Endothelial cell (in vitro differentiated cells): ENCODE results near the gene PAEP. TPM values are rescaled to one million over a fixed set of nuclear protein-coding genes. Genes with fewer than 3 reads are reported as not detected.

ENCODE experiments used
- DNase-seq: peaks from one replicate; pipeline ENCODE4 v3.0.0; 2021; ENCODE audit warnings: low spot score
- H3K27ac Mint-ChIP-seq: one replicate; pipeline ENCODE4 v1.8.0; 2021; ENCODE audit warnings: mixed read lengths, inconsistent platforms; ENCODE audit not compliant: unreplicated experiment
- H3K27me3 Mint-ChIP-seq: one replicate; pipeline ENCODE4 v1.8.0; 2021; ENCODE audit warnings: mild to moderate bottlenecking, moderate library complexity, mixed read lengths, inconsistent platforms; ENCODE audit not compliant: unreplicated experiment
- H3K36me3 Mint-ChIP-seq: one replicate; pipeline ENCODE4 v1.8.0; 2021; ENCODE audit warnings: mild to moderate bottlenecking, low read depth, mixed read lengths, inconsistent platforms; ENCODE audit not compliant: unreplicated experiment
- H3K4me1 Mint-ChIP-seq: one replicate; pipeline ENCODE4 v1.8.0; 2021; ENCODE audit warnings: mild to moderate bottlenecking, mixed read lengths, inconsistent platforms; ENCODE audit not compliant: unreplicated experiment
- H3K4me3 Mint-ChIP-seq: one replicate; pipeline ENCODE4 v1.8.0; 2021; ENCODE audit warnings: mild to moderate bottlenecking, mixed read lengths, inconsistent platforms; ENCODE audit not compliant: unreplicated experiment
- H3K9me3 Mint-ChIP-seq: one replicate; pipeline ENCODE4 v1.8.0; 2021; ENCODE audit warnings: mixed read lengths, inconsistent platforms; ENCODE audit not compliant: unreplicated experiment
- CTCF ChIP-seq: fragments of 200-600 bp; sonication (generic); IDR thresholded peaks from one replicate; pipeline ENCODE4 v1.5.0; 2021; ENCODE audit warnings: antibody characterized with exemption; ENCODE audit not compliant: unreplicated experiment
- total RNA-seq: library from RNA; stranded (reverse); fragmentation: NEBNext Ultra II Directional; extraction: Animal tissue kit (Norgen Biotek cat#: 25700); gene quantifications from one replicate; pipeline ENCODE4 v1.2.1, GENCODE V29; 2021; ENCODE audit not compliant: unreplicated experiment

The PAEP gene
- total RNA-seq, 1 donor from 2014 or later, result not detected

GRCh38 chr9:135522931-135523330, 38.6 kb upstream of the PAEP start:
- no peak for DNase-seq
- H3K9me3 Mint-ChIP-seq, result no peaks in the 10 kb centered on the region
- no peak overlapping the region for H3K27ac Mint-ChIP-seq
- no peak overlapping the region for H3K4me3 Mint-ChIP-seq
- no peak for TF ChIP-seq CTCF
- H3K36me3 Mint-ChIP-seq, result no peaks in the 10 kb centered on the region
- no peaks in the 10 kb centered on the region for H3K27me3 Mint-ChIP-seq
- H3K4me1 Mint-ChIP-seq, result peaks cover 4% of the 10 kb centered on the region

- Mint-ChIP-seq H3K4me1 (peaks cover 4% of the 10 kb centered on the region), H3K4me3 (no peak overlapping the region), H3K27ac (no peak overlapping the region), H3K9me3 (no peaks in the 10 kb centered on the region), H3K27me3 (no peaks in the 10 kb centered on the region), H3K36me3 (no peaks in the 10 kb centered on the region)
- no peak for TF ChIP-seq CTCF
- DNase-seq, result no peak
These were observed 37.9 kb upstream of the PAEP start for GRCh38 chr9:135523521-135524129.

GRCh38 chr9:135524130-135524861, 37.3 kb upstream of the PAEP start:
- no peak for TF ChIP-seq CTCF
- no peaks in the 10 kb centered on the region for H3K9me3 Mint-ChIP-seq
- no peak overlapping the region for H3K4me3 Mint-ChIP-seq
- no peak overlapping the region for H3K27ac Mint-ChIP-seq
- DNase-seq, result no peak
- no peaks in the 10 kb centered on the region for H3K36me3 Mint-ChIP-seq
- H3K4me1 Mint-ChIP-seq, result peaks cover 4% of the 10 kb centered on the region
- no peaks in the 10 kb centered on the region for H3K27me3 Mint-ChIP-seq

GRCh38 chr9:135525241-135526088, 36.1 kb upstream of the PAEP start:
- DNase-seq, result no peak
- peaks cover 4% of the 10 kb centered on the region for H3K4me1 Mint-ChIP-seq
- H3K36me3 Mint-ChIP-seq, result no peaks in the 10 kb centered on the region
- no peak overlapping the region for H3K27ac Mint-ChIP-seq
- no peaks in the 10 kb centered on the region for H3K9me3 Mint-ChIP-seq
- no peaks in the 10 kb centered on the region for H3K27me3 Mint-ChIP-seq
- no peak overlapping the region for H3K4me3 Mint-ChIP-seq
- TF ChIP-seq CTCF, result no peak
